GM12874 (cell line): ENCODE results near the gene COL16A1.

Experiments used
- TF ChIP-seq, protein P1 (sequence below): IDR thresholded peaks from 2 replicates; pipeline ENCODE4 v1.5.1; 2011; ENCODE audit warnings: low read depth, mild to moderate bottlenecking, control low read depth, low read length, moderate library complexity; ENCODE audit not compliant: insufficient read depth

The COL16A1 gene

DNA sequence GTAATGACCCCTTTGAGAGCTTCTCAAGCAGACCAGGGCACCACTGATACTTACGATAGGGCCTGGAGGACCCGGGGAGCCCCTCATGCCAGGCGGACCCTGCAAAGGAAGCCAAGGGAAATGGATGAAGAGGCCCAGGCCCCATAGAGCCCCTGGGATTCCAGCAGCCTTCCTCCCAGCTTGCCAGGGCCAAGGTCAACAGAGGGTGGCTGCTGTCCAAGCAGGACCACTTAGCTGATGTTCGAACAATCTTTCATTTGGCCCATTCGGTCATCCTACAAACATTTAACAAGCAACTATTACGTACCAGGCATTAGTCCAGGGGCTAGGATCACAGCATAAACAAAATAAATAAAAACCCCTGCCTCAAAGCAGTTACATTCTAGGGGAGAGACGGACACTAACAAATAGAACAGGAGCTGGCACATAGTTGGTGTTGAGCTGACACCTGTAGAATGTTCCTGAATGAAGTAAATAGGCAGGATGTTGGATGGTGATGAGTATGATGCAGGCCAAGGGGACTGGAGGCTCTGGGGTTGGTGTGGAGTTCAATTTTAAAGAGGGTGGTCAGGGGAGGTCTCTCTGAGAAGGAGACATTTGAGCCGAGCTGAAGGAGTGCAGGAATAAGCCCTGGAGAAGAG is 32.1 kb downstream of the COL16A1 start:
- TF ChIP-seq, protein P1, sequence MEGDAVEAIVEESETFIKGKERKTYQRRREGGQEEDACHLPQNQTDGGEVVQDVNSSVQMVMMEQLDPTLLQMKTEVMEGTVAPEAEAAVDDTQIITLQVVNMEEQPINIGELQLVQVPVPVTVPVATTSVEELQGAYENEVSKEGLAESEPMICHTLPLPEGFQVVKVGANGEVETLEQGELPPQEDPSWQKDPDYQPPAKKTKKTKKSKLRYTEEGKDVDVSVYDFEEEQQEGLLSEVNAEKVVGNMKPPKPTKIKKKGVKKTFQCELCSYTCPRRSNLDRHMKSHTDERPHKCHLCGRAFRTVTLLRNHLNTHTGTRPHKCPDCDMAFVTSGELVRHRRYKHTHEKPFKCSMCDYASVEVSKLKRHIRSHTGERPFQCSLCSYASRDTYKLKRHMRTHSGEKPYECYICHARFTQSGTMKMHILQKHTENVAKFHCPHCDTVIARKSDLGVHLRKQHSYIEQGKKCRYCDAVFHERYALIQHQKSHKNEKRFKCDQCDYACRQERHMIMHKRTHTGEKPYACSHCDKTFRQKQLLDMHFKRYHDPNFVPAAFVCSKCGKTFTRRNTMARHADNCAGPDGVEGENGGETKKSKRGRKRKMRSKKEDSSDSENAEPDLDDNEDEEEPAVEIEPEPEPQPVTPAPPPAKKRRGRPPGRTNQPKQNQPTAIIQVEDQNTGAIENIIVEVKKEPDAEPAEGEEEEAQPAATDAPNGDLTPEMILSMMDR, result no peak

DNA sequence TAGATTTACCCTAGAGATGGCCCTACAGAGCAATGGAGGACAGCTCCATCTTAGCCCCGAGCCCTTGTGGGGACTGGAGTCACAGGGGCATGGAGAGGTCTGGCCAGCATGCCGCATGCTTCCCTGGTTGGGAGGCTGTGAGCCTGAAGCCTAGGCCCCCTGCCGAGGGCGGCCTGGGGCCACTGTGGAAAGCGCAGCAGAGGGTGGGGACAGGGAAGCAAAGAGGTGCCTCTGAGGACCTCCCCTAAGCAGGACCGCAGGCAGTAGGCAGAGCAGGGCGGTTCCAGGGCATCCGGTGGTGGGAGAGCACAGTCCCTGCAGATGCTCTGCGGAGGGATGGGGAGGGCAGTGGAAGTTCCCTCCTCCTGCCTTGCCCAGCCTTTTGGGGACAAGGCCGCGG is 32.7 kb downstream of the COL16A1 start:
- TF ChIP-seq, protein P1, result no peak

DNA sequence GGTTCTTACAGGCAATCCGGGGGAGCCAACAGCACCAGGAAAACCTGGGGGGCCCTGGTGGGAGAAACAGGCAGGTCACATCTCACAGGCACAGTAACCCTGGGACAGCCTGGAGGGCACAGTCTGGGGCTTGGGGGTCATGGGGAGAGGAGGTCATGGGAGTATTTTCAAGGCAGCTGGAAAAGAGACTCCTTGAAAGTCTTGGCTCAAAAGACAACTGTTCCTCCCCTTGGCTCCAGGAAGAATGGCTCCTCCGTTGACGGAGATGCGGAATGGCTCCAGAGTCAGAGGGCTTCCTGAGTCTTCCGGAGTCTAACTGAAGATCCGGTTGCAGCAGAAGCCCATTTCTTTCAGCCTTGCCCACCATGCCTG is 33.2 kb downstream of the COL16A1 start:
- TF ChIP-seq, protein P1, result no peak

DNA sequence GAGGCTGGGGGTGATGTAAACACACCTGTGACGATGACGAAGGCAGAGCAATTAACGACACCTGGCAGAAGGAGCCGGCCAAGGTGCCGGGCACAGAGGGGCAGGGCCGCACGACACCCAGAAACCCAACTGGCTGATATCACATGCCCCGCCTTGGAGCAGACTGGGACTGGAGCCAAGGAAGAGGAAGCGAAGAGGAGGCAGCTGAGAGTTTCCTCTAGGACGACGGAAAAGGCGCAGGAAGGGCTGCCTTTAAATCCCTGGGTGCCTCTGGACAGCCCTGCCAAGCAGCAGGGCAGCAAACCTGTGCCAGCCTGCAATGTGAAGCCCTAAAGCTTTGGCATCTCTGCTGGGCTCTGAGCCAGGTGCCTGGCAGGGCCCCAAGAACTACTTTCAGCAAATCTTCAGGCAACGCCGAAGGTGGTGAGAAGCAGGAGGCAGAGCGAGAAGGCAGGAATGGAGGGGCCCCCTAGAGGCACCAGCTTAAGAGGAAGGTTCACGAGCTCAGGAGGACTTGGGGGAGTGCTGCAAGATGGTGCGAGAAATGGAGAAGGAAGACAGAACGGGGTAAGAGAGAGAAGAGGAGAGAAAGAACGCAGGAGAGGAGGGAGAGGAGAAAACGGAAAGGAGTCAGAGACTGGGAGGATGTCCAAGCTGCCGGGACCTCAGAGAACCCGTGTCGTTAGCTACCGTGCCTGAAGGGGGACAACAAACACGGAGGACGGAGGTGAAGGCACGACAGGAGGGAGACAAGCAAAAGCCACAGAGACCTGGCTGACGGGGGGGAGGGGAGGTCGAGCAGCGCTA is 33.8 kb downstream of the COL16A1 start:
- TF ChIP-seq, protein P1, result peak; percentile 23; the same call in 1 of the 2 replicates

DNA sequence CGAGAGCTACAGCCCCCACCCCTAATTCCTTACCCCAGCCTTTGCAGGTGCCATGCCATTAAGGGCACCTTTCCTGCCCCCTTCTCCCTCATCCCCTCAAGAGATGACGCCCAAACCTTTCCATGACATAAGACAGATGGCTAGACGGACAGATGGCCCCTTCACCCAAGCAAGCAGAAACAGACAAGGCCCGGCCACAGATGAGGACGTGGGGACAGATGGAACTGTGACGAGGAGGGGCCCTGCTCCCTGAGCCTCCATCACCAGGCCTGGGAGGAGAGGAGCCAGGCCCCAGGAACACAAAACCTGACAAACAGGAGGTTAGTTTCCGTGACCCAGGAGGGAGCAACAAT is 34.4 kb downstream of the COL16A1 start:
- TF ChIP-seq, protein P1, result no peak

DNA sequence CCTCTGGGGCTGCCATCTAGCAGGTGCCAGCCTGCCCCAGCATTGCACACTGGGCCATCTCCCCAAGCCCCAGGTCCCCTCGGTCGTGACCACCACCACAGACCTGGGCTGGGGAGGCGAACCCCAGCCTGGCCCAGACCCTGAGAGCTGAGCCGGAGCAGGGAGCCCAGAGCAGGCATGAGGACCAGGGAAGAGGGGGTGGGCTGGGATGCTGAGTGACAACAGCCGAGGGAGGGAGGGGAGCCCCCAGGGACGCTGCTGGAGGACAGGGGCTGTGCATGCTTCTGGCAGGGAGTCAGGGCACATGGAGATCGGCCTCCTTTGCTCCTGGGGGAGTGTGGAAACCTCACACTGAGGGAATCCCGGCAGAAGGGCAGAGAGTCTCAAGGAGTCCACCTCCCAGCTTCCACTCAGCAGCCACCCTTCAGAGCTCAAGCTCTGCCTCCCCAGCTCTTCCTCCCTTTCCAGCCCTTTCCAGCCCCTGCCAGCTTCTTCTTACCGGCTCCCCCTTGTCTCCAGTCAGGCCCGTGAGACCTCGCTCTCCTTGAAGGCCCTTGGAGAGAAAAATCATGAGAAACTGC is 35.4 kb downstream of the COL16A1 start:
- TF ChIP-seq, protein P1, result no peak

DNA sequence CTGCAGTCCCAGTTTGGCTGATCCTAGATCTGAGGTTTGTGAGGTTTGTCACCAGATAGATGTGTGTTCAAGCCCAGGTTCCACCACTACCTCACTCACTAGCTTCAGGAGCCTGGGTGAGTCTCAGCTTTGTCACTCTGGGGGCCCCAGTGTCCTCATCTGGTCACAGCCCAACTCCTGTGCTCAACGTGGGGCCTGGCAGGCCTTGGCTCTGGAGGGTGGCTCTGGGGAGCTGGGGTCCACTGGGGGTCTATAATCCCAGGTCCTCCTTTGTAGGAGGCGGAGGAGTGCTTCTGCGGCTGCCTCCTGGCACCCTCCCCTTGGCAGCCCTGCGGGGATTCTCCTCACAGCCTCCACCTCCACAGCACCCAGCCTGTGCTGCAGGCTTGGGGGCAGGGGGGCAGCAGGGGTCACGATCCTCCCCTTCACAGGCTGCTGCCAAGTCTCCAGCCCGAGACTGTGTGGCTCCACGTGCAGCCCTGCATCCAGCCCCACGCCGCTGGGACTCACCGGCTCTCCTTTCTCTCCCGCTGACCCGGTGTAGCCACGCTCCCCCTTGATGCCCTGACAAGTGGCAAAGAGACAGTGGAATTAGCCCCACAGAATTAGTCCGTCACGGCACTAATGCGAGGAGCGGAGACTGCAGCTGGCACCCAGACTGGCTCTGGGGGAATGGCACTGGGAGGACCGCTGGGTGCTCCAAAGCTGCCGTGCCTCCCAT is 36.6 kb downstream of the COL16A1 start:
- TF ChIP-seq, protein P1, result no peak
